Frontal cortex (tissue), 4 donors: ENCODE measurements around the gene CLCA4. TPM values are rescaled to one million over a fixed set of nuclear protein-coding genes. Genes with fewer than 3 reads are reported as not detected.
"Not testable (repeated sequence)": the region's sequence is repeated elsewhere in the genome, so short reads cannot be mapped to it uniquely, and the experiment has no call there.

ENCODE experiments used
- DNase-seq, 2 donors: peaks; one replicate each; pipeline ENCODE4 v3.0.0; 2012; ENCODE audit warnings: low spot score in 2 of 2
- FAIRE-seq: peaks from 2 replicates; lab custom pipeline; 2012; peaks lifted over from hg19 to GRCh38; lab: Jason Lieb, UNC
- total RNA-seq: library from RNA; depleted of rRNA; stranded (reverse); fragments of >200 nt; gene quantifications from one replicate; pipeline ENCODE4 v1.2.3, GENCODE V29; 2014
- donor health status: control.
- donor health status: control.
- donor health status: control.

CLCA4 gene, protein sequence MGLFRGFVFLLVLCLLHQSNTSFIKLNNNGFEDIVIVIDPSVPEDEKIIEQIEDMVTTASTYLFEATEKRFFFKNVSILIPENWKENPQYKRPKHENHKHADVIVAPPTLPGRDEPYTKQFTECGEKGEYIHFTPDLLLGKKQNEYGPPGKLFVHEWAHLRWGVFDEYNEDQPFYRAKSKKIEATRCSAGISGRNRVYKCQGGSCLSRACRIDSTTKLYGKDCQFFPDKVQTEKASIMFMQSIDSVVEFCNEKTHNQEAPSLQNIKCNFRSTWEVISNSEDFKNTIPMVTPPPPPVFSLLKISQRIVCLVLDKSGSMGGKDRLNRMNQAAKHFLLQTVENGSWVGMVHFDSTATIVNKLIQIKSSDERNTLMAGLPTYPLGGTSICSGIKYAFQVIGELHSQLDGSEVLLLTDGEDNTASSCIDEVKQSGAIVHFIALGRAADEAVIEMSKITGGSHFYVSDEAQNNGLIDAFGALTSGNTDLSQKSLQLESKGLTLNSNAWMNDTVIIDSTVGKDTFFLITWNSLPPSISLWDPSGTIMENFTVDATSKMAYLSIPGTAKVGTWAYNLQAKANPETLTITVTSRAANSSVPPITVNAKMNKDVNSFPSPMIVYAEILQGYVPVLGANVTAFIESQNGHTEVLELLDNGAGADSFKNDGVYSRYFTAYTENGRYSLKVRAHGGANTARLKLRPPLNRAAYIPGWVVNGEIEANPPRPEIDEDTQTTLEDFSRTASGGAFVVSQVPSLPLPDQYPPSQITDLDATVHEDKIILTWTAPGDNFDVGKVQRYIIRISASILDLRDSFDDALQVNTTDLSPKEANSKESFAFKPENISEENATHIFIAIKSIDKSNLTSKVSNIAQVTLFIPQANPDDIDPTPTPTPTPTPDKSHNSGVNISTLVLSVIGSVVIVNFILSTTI
- not detected for total RNA-seq

- DNase-seq (peak in 1 of 2 donors; percentile 46), FAIRE-seq (peak; percentile 98)
These were observed at the start of gene CLCA4 for GRCh38 chr1:86546787-86547221. CLCA4 (plus strand) TSS chr1:86547078; CDS start chr1:86547120, 42 bp downstream.

- DNase-seq (no peak), FAIRE-seq (no peak)
These were observed 48.6 kb upstream of the CLCA4 start for GRCh38 chr1:86498281-86498680.

GRCh38 chr1:86499987-86500593, 46.8 kb upstream of the CLCA4 start:
- peak; percentile 28 for FAIRE-seq
- no peak for DNase-seq

DNA sequence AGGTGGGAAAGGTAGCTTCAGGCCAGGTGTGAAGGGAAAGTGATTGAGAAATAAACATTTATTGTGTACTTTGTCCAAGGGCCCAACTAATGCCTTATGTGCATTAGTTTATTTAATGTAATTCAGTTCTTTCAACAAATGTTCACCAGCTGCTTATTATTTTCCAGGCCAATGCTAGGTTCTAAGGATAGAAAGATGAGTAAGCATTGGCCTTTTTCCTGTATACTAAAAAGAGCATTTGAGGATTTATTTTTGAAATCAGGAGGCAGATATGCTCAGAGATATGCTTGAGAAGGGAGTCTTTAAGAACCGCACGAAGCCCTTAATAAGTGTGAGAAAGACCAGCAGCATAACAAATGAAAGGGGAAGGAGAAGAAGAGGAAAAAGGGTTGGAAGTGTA, 46.2 kb upstream of the CLCA4 start:
- no peak for DNase-seq
- no peak for FAIRE-seq

DNA sequence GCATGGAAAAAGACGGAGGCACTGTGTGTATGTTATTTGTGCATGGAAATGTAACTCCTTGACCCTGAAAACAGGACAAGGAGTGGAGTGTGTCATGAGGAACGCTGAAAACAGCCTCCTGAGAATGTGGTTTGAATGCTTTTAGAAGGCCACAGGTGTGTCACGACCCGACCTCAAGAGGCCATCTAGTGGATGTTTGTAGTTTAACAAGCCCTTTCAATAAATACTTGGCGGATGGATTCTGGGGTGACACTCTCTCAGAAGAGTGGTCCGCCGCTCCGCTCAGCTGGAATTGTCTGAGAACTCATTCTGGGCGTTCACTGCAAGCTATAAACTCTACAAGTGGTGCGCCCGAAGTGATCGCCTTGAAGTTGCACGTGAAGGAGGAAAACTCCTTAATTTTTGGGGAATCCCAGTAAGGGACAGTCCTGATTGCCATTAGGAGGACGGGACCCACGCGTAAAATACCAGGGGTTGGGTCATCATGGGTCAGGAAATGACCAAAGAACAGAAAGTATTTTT, 44.7 kb upstream of the CLCA4 start:
- FAIRE-seq, DNase-seq: not testable (repeated sequence)

- DNase-seq, result no peak
- no peak for FAIRE-seq
These were observed 44.0 kb upstream of the CLCA4 start for GRCh38 chr1:86502721-86503405.

DNA sequence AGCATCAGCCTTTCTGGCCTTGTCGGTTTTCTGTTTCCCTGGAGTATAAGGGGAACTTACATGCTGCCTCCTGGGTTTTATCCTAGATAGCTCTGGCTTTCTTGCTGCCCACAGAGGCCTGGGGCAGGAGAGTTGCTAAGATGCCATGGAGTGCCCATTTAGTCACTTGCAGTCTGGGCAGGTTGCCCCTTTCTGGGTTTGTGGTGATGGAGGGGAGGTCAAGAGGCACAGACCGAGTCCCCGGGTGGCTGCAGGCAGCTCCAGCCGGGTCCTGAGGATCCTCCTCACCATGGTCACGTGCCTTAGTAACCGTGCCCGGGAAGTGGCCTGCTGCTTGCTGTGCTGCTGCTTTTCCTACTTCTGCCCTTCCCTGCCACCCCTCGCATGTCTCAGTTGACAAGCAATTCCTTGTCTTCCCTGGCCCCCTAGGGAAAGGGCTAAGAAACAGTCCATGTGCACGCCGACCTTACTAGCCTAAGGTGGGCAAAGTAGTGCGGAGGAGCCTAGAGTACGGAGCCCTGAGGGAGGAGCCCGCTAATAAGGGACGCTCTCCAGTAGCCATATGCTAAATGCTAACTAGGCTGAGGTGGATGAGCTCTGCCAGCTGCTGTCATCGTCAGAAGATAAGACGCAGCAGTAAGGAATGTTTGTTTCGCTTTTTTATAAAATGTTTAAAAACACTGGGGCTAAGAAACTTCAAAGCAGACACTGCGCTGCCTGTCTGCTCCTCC, 43.3 kb upstream of the CLCA4 start:
- no peak for FAIRE-seq
- no peak for DNase-seq

GRCh38 chr1:86504137-86504479, 42.8 kb upstream of the CLCA4 start:
- FAIRE-seq, result no peak
- DNase-seq, result no peak

DNA sequence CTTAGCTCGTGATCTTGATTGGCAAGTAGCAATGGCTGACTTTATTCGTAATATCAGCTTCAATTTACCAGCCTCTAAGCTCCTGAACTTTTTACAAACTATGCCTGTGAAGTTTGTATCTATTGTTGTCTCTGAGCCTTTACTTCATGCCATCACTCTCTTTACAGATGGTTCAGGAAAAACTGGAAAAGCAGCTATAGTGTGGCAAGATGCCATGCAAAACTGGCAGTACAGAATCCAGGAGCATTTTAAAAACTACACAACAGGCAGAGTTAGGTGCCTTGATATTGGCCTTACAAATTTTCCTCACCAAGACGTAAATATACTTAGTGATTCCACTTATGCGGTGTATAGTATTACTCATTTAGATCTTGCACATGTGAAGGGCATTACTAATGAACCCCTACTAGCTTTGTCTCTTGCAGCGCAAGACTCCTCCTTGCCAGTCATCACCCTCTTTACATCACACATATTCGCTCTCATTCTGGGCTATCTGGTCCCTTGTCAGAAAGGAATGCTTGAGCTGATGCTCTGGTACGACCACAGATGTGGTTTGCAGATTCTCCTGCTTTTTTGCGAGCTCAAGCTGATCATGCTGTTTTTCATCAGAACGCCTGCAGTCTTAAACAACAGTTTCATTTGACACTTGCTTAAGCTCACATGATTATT, 41.8 kb upstream of the CLCA4 start:
- no peak for FAIRE-seq
- no peak for DNase-seq

DNA sequence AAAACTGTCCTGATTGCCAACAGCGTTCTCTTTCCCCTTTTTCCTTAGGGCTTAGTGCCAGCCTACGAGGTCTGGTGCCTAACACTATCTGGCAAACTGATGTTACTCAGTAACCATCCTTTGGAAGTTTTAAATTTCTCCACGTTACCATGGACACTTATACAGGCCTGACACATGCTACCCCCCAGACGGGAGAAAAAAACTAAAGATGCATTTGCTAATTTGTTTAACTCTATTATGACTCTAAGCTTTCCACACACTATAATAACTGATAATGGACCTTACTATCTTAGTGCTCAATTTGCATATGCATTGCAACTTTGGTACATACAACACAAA, 41.3 kb upstream of the CLCA4 start:
- DNase-seq (no peak), FAIRE-seq (no peak)

DNA sequence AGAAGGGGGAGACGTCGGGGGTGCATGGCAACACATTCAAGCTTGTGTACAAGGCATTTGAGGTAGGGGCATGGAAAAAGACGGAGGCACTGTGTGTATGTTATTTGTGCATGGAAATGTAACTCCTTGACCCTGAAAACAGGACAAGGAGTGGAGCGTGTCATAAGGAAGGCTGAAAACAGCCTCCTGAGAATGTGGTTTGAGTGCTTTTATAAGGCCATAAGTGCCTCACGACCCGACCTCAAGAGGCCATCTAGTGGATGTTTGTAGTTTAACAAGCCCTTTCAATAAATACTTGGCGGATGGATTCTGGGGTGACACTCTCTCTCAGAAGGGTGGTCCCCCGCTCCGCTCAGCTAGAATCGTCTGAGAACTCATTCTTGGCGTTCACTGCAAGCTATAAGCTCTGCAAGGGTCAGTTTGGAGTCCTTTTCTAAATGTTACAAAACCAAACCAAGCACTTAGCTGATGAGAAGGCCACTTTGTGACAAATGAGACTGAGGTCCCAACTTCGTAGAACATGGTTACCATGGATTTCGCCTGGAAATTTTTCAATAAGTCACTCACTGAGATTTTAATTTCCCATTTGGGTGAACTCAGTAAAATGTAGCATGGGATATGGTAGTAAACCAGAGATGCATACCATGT, 38.8 kb upstream of the CLCA4 start:
- FAIRE-seq (no peak), DNase-seq (no peak)

GRCh38 chr1:86508583-86508969, 38.3 kb upstream of the CLCA4 start:
- FAIRE-seq (no peak), DNase-seq (no peak)

- FAIRE-seq, result no peak
- DNase-seq, result peak in 1 of 2 donors; percentile 50
These were observed 31.3 kb upstream of the CLCA4 start for GRCh38 chr1:86515597-86515996.

- DNase-seq (no peak), FAIRE-seq (no peak)
These were observed 30.5 kb upstream of the CLCA4 start for GRCh38 chr1:86516335-86516734.

GRCh38 chr1:86517336-86517735, 29.5 kb upstream of the CLCA4 start:
- FAIRE-seq, result no peak
- DNase-seq, result no peak

- no peak for FAIRE-seq
These were observed 25.9 kb upstream of the CLCA4 start for GRCh38 chr1:86520789-86521521.

DNA sequence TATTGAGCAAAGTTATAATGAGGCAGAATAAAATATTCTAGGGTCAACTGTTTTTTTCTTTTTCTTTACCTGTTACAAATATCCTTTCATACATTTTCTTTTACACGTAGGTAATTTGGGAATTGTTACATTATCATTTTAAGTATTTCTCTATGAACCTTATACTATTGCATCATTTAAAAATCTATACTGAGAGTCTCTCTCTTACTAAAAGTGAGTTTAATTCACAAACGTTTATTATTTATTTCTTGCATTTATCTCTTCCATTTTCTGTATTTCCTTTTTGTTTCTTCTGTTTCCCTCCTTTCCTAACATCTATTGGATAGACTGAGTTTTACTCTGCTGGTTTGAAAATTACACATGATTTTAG, 25.4 kb upstream of the CLCA4 start:
- DNase-seq (no peak), FAIRE-seq (peak; percentile 6)

More at GRCh38 chr1:86520789-86521521, 25.9 kb upstream of the CLCA4 start:
- no peak for DNase-seq

GRCh38 chr1:86522240-86522639, 24.6 kb upstream of the CLCA4 start:
- DNase-seq (no peak), FAIRE-seq (no peak)
